ENCODE results near the gene ATF7.
A peak's percentile ranks its signal among the peaks of the same experiment; 100 is the strongest.
"Not testable (repeated sequence)": the region's sequence is repeated elsewhere in the genome, so short reads cannot be mapped to it uniquely, and the experiment has no call there.

The ATF7 gene

DNA sequence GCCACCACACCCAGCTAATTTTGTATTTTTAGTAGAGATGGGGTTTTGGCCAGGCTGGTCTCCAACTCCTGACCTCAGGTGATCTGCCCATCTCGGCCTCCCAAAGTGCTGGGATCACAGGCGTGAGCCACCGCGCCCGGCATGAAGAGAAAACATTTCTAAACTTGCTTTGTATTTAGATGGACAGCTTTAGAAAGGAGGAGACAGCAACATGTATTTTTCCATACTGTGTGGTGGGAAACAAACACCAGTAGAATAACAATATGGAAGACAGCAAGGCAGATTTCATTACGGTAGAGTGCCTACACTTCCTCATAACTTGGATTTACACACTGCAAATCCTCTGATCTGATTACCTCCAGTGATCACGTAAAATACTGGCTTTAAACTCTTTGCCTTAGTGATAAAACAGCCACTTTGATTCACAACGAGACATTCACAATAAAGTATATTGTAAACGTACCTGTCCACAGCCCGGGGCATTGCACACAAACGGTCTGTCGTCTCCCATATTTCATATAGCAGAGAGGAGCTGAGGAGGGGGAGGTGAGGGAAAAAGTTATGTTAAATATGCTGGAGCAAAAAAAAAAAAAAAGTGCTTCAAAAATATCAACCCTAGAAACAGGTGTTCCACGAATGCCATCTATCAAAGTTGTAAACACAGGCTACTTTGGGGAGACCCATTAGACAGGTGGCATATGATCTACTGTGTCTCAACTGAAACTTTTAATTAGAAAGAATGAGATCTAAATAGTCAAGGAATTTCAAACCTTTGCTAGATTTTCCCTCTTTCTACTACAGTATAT, 25.5 kb downstream of the ATF7 start:
- H3K4me3 ChIP-seq (ENCODE audit: insufficient read depth, low read depth, low read length) = no peak overlapping the region
- WGBS, 2 experiments = 96% methylated on average over 13 of the region's 13 CpGs
- H3K36me3 ChIP-seq (ENCODE audit: control insufficient read depth, insufficient read depth, low read length) = no peaks in the 10 kb centered on the region
- H3K27me3 ChIP-seq (ENCODE audit: control insufficient read depth, insufficient read depth, low read length, poor library complexity, severe bottlenecking) = no peaks in the 10 kb centered on the region
- H3K9me3 ChIP-seq (ENCODE audit: control insufficient read depth, low read length) = no peaks in the 10 kb centered on the region
- peaks cover 10% of the 10 kb centered on the region for H3K4me1 ChIP-seq (ENCODE audit: control insufficient read depth, insufficient read depth, low read length)
- H3K27ac ChIP-seq (ENCODE audit: insufficient read depth, low read depth, low read length, poor library complexity, severe bottlenecking) = no peak overlapping the region

DNA sequence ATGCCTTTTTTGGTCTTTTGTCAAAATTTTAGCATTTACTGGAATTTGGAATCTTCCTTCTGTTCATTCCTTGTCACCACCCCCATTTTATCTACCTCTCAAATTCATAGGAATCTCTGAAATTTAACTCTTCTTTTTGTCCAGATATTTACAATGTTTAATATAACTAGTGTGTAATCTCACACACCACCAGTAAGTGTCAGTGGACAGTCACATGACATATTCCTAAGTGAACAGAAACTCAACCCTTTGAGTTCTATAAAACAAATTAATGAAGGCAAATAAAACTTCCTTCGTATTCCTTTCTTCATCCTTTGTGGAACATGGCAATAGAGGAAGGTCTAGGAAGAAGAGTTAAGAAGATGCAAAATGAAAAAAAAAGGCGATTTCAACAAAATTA, 26.6 kb downstream of the ATF7 start:
- H3K9me3 ChIP-seq (ENCODE audit: control insufficient read depth, low read length) = no peaks in the 10 kb centered on the region
- no CpG with 5 or more reads among the region's 2 CpGs for WGBS, 2 experiments
- H3K27me3 ChIP-seq (ENCODE audit: control insufficient read depth, insufficient read depth, low read length, poor library complexity, severe bottlenecking) = no peaks in the 10 kb centered on the region
- no peak overlapping the region for H3K27ac ChIP-seq (ENCODE audit: insufficient read depth, low read depth, low read length, poor library complexity, severe bottlenecking)
- no peaks in the 10 kb centered on the region for H3K36me3 ChIP-seq (ENCODE audit: control insufficient read depth, insufficient read depth, low read length)
- no peak overlapping the region for H3K4me3 ChIP-seq (ENCODE audit: insufficient read depth, low read depth, low read length)
- peaks cover 10% of the 10 kb centered on the region for H3K4me1 ChIP-seq (ENCODE audit: control insufficient read depth, insufficient read depth, low read length)

DNA sequence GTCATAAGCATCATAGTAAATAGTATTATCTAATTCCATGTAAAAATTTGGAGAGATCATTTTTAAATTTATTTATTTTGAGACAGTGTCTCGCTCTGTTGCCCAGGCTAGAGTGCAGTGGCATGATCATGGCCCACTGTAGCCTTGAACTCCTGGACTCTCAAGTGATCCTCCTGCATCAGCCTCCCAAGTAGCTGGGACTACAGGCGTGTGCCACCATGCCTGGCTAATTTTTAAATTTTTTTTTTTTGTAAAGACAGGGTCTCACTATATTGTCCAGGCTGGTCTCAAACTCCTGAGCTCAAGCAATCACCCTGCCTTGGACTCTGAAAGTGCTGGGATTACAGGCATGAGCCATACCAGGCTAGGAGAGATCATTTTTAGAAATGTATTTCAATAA, 27.2 kb downstream of the ATF7 start:
- not testable (repeated sequence) for H3K4me3 ChIP-seq (ENCODE audit: insufficient read depth, low read depth, low read length); H3K27ac ChIP-seq (ENCODE audit: insufficient read depth, low read depth, low read length, poor library complexity, severe bottlenecking); H3K36me3 ChIP-seq (ENCODE audit: control insufficient read depth, insufficient read depth, low read length); H3K27me3 ChIP-seq (ENCODE audit: control insufficient read depth, insufficient read depth, low read length, poor library complexity, severe bottlenecking); H3K9me3 ChIP-seq (ENCODE audit: control insufficient read depth, low read length); H3K4me1 ChIP-seq (ENCODE audit: control insufficient read depth, insufficient read depth, low read length)
- WGBS, 2 experiments = 96% methylated on average over 2 of the region's 2 CpGs

DNA sequence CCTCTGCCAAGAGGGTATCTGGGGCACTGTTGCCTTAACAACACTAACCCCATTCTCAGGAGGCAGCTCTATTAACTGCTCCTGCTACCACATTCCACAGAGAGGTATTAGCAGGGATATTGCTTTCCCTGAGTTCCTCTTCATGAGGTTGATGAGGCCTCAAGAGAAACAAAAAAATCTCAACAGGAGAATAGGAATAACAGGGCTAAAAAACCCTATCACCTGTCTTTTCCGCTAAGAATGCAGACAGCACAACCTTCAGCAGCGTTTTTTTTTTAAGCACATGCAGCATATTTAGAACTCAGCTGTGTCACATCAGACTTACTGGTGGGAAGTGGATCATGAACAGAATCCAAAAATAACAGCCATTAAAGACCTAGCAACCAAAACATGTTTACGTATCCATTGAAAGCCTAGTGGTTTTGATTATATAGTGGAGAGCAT, 29.2 kb downstream of the ATF7 start:
- peaks cover 5% of the 10 kb centered on the region for H3K4me1 ChIP-seq (ENCODE audit: control insufficient read depth, insufficient read depth, low read length)
- no peaks in the 10 kb centered on the region for H3K36me3 ChIP-seq (ENCODE audit: control insufficient read depth, insufficient read depth, low read length)
- H3K27ac ChIP-seq (ENCODE audit: insufficient read depth, low read depth, low read length, poor library complexity, severe bottlenecking) = no peak overlapping the region
- H3K27me3 ChIP-seq (ENCODE audit: control insufficient read depth, insufficient read depth, low read length, poor library complexity, severe bottlenecking) = no peaks in the 10 kb centered on the region
- no peak overlapping the region for H3K4me3 ChIP-seq (ENCODE audit: insufficient read depth, low read depth, low read length)
- no peaks in the 10 kb centered on the region for H3K9me3 ChIP-seq (ENCODE audit: control insufficient read depth, low read length)
- 90 to 95% methylated on average over 2 of the region's 3 CpGs for WGBS, 2 experiments

DNA sequence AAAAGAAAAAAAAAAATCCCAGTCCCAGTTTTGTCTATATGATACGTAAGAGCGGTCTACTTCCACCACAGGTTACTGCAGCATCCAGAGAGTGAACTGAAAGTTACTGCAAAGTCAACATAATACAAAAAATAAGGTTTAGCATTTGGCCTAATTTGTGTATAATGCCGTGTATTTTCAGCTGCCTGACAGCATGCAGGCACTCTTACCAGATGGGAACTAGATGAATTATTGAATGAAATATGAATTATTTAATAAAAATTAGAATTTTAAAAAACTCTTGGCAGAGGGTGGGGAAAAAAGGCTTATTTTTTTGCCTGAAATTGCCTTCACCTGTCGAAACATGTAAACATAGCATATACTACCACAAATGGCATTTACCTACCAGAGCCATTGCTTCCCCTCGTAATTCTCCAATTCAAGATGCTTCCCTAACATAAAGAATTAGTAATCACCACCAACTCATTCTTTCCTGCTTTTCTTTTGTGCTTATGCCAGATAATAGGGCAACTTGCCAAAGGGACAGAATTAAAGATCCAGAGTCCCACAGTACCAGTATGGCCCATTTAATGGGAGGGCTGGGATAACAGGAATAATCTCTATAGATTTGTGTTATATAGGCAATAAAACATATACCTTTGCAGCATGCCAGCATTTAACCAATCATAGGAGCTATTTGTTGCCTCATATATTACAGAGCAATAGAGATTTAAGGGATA, 31.1 kb downstream of the ATF7 start:
- Histone ChIP-seq H3K27ac (ENCODE audit: insufficient read depth, low read depth, low read length, poor library complexity, severe bottlenecking) (no peak overlapping the region), H3K27me3 (ENCODE audit: control insufficient read depth, insufficient read depth, low read length, poor library complexity, severe bottlenecking) (no peaks in the 10 kb centered on the region), H3K36me3 (ENCODE audit: control insufficient read depth, insufficient read depth, low read length) (no peaks in the 10 kb centered on the region), H3K9me3 (ENCODE audit: control insufficient read depth, low read length) (no peaks in the 10 kb centered on the region), H3K4me3 (ENCODE audit: insufficient read depth, low read depth, low read length) (no peak overlapping the region), H3K4me1 (ENCODE audit: control insufficient read depth, insufficient read depth, low read length) (peaks cover 12% of the 10 kb centered on the region)
- WGBS, 2 experiments = 96 to 99% methylated on average over 4 to 5 of the region's 5 CpGs

DNA sequence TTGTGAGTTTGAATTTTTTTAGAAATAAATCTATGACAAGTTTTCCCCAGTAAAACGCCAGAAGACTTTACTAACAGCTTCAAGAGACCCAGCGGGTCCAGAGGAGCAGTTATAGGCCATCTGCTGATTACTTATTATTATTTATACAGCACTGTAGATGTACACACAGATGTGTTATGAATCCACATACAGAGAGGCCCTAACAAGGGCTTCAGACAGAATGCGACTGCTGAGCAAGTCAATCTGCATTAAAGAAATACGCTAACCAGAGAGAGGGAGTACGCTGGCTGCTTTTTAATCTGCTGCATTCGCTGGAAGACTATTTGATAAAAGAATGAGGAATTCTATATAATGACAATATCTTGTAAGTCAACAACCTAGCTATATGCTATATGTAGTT, 32.5 kb downstream of the ATF7 start:
- 90 to 97% methylated on average over 3 to 6 of the region's 6 CpGs for WGBS, 2 experiments
- H3K9me3 ChIP-seq (ENCODE audit: control insufficient read depth, low read length) = no peaks in the 10 kb centered on the region

DNA sequence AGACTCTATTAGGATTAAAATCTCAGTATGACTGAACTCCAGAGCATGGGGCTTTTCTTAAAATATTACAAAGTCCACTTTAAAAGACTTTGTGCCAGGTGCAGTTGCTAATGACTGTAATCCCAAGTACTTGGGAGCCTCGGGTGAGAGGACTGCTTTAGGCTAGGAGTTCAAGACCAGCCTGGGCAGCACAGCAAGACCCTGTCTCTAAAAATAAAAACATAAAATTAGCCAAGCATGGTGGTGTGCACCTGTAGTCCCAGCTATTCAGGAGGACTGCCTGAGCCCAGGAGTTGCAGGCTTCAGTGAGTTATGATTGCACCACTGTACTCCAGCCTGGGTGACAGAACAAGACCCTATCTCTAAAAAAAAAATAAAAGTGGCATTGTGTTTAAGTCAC, 33.2 kb downstream of the ATF7 start:
- WGBS, 2 experiments = 89 to 92% methylated on average over 1 of the region's 1 CpG
- no peaks in the 10 kb centered on the region for H3K36me3 ChIP-seq (ENCODE audit: control insufficient read depth, insufficient read depth, low read length)
- peaks cover 12% of the 10 kb centered on the region for H3K4me1 ChIP-seq (ENCODE audit: control insufficient read depth, insufficient read depth, low read length)
- no peaks in the 10 kb centered on the region for H3K9me3 ChIP-seq (ENCODE audit: control insufficient read depth, low read length)
- no peaks in the 10 kb centered on the region for H3K27me3 ChIP-seq (ENCODE audit: control insufficient read depth, insufficient read depth, low read length, poor library complexity, severe bottlenecking)
- no peak overlapping the region for H3K27ac ChIP-seq (ENCODE audit: insufficient read depth, low read depth, low read length, poor library complexity, severe bottlenecking)
- no peak overlapping the region for H3K4me3 ChIP-seq (ENCODE audit: insufficient read depth, low read depth, low read length)

More for the DNA sequence above, 32.5 kb downstream of the ATF7 start:
- no peak overlapping the region for H3K27ac ChIP-seq (ENCODE audit: insufficient read depth, low read depth, low read length, poor library complexity, severe bottlenecking)
- no peaks in the 10 kb centered on the region for H3K27me3 ChIP-seq (ENCODE audit: control insufficient read depth, insufficient read depth, low read length, poor library complexity, severe bottlenecking)
- peaks cover 12% of the 10 kb centered on the region for H3K4me1 ChIP-seq (ENCODE audit: control insufficient read depth, insufficient read depth, low read length)
- H3K4me3 ChIP-seq (ENCODE audit: insufficient read depth, low read depth, low read length) = no peak overlapping the region
- H3K36me3 ChIP-seq (ENCODE audit: control insufficient read depth, insufficient read depth, low read length) = no peaks in the 10 kb centered on the region

DNA sequence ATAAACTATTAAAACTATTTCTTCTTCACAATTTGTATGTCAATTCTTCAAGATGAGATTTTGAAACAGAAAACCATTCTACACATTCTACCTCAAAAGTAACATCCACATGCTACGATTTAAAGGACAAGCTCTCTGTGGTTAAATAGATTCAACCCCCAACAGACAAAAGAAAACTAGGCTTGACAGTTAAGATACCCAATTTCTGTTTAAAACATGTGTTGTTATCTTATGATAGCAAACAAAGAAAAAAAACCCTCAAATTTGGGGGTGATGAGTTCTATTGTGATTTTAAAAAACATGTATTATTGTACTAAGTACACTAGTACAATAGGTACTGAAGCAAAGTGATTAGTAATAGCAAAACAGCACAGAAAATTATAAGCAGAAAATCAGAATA, 33.8 kb downstream of the ATF7 start:
- Histone ChIP-seq H3K27ac (ENCODE audit: insufficient read depth, low read depth, low read length, poor library complexity, severe bottlenecking) (peak overlapping the region; percentile 81), H3K27me3 (ENCODE audit: control insufficient read depth, insufficient read depth, low read length, poor library complexity, severe bottlenecking) (no peaks in the 10 kb centered on the region), H3K4me1 (ENCODE audit: control insufficient read depth, insufficient read depth, low read length) (peaks cover 12% of the 10 kb centered on the region), H3K36me3 (ENCODE audit: control insufficient read depth, insufficient read depth, low read length) (no peaks in the 10 kb centered on the region), H3K9me3 (ENCODE audit: control insufficient read depth, low read length) (no peaks in the 10 kb centered on the region), H3K4me3 (ENCODE audit: insufficient read depth, low read depth, low read length) (no peak overlapping the region)
- WGBS, 2 experiments = 85 to 92% methylated on average over 1 of the region's 1 CpG

DNA sequence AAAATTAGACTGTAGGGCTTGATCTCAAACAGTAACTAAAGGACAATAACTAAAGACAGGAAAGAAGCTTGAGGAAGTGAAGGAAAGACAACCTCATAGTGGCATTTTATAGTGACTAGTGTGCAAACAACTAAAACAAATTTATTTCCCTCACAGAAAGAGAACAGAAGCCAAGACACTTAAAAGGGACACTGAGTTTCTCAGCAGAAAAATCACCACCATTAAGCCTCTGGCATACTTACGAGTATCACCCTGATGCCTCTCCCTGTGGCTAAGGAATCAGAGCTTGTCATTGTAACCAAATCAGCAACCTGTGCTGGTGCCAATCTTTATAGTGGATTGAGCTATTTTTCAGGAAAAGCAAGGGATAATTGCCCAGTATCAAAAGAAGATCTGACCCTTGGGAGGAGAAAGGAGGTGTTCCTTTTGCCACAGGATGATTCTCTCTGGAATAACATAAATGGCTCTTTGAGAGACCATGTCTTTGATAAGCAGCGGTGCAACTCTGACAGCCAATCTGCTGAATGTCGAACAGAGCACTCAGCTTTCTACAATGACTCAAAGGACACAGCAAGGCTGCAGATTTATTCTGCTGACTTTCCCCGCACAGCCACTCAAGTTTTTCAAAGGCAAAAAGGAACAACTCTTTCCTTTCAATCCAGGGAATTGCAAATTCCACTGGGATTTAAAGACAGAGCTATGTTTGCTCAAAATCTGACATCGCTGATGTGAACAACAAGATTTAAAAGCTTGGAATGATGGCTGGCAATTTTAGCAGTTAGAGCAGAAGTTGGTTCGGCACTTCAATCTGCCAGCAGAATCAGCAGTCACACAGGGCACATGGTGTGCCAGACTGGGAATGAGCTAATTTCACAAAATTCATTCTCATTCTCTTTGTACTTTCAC, 34.6 kb downstream of the ATF7 start:
- Histone ChIP-seq H3K4me1 (ENCODE audit: control insufficient read depth, insufficient read depth, low read length) (peaks cover 12% of the 10 kb centered on the region), H3K36me3 (ENCODE audit: control insufficient read depth, insufficient read depth, low read length) (no peaks in the 10 kb centered on the region), H3K4me3 (ENCODE audit: insufficient read depth, low read depth, low read length) (no peak overlapping the region), H3K27me3 (ENCODE audit: control insufficient read depth, insufficient read depth, low read length, poor library complexity, severe bottlenecking) (no peaks in the 10 kb centered on the region), H3K27ac (ENCODE audit: insufficient read depth, low read depth, low read length, poor library complexity, severe bottlenecking) (peak overlapping the region; percentile 81), H3K9me3 (ENCODE audit: control insufficient read depth, low read length) (no peaks in the 10 kb centered on the region)
- 74% methylated on average over 6 of the region's 6 CpGs for WGBS, 2 experiments

DNA sequence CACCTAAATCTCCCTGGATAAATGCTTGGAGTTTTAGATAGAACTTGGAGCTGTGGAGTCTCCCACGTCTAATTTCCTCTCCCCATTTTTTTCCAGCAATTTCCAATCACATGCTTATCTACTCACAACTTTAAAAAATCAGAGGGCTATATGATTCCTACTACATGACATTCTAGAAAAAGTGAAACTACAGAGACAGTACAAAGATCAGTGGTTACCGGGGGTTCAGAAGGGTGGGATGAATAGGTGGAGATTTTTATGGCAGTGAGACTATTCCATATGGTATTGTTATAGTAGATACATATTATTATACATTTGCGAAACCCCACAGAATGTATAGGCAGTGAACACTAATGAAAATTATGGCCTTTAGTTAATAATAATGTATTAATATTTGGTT, 35.5 kb downstream of the ATF7 start:
- WGBS, 2 experiments = 92 to 93% methylated on average over 2 of the region's 3 CpGs
- H3K27ac ChIP-seq (ENCODE audit: insufficient read depth, low read depth, low read length, poor library complexity, severe bottlenecking) = no peak overlapping the region
- H3K27me3 ChIP-seq (ENCODE audit: control insufficient read depth, insufficient read depth, low read length, poor library complexity, severe bottlenecking) = no peaks in the 10 kb centered on the region
- H3K9me3 ChIP-seq (ENCODE audit: control insufficient read depth, low read length) = no peaks in the 10 kb centered on the region
- no peak overlapping the region for H3K4me3 ChIP-seq (ENCODE audit: insufficient read depth, low read depth, low read length)
- peaks cover 12% of the 10 kb centered on the region for H3K4me1 ChIP-seq (ENCODE audit: control insufficient read depth, insufficient read depth, low read length)
- no peaks in the 10 kb centered on the region for H3K36me3 ChIP-seq (ENCODE audit: control insufficient read depth, insufficient read depth, low read length)
